T-cell (primary cell): ENCODE data around the gene HP1BP3. TPM values are rescaled to one million over a fixed set of nuclear protein-coding genes. Genes with fewer than 3 reads are reported as not detected.

ENCODE experiments used
- ATAC-seq, 4 experiments: fragments of 200-7000 bp in 3 of 4; fragments of 150-1000 bp in 1 of 4; cut with Tn5 transposase; replicated peaks in 1 of 4; 1 replicate in 3 of 4; 2 replicates in 1 of 4; pipeline ENCODE4 v1.10.0; 2021; ENCODE audit warnings: moderate library complexity in 3 of 4, mild to moderate bottlenecking in 2 of 4, moderate number of reproducible peaks in 1 of 4
- CTCF ChIA-PET, 2 donors: fragments of 300-600 bp; sonication (Branson Sonifier 250); formaldehyde crosslinking; loops; one replicate each; lab custom pipeline; 2022; ENCODE audit warnings: antibody characterized with exemption in 2 of 2; lab: Charles Lee
- POLR2A ChIA-PET, 2 donors: fragments of 300-600 bp; sonication (Branson Sonifier 250); formaldehyde crosslinking; loops; one replicate each; lab custom pipeline; 2022; ENCODE audit warnings: antibody characterized with exemption in 2 of 2; lab: Charles Lee
- DNase-seq, 35 experiments: peaks; one replicate each; pipeline versions ENCODE4 v3.0.0 to v3.0.0-alpha.2; 2013 to 2023
- H3K27ac ChIP-seq: one replicate; pipeline ENCODE4 v1.5.1; 2013; ENCODE audit warnings: low read length
- H3K27me3 ChIP-seq, 2 experiments: replicated peaks in 1 of 2; 1 replicate in 1 of 2; 2 replicates in 1 of 2; pipeline versions ENCODE4 v1.6.1 to v1.7.0; 2013; ENCODE audit warnings: low read length in 1 of 2, mixed read lengths in 1 of 2; ENCODE audit not compliant: control insufficient read depth in 2 of 2, insufficient read depth in 2 of 2; ENCODE audit errors: extremely low read depth in 1 of 2
- H3K36me3 ChIP-seq, 2 donors: 1 replicate in 1 of 2; 2 replicates in 1 of 2; pipeline versions ENCODE4 v1.6.1 to v1.7.0; 2013; ENCODE audit warnings: low read length in 1 of 2; ENCODE audit not compliant: control insufficient read depth in 2 of 2, insufficient read depth in 1 of 2; ENCODE audit errors: extremely low read depth in 1 of 2
- H3K4me1 ChIP-seq, 2 experiments: 1 replicate in 1 of 2; 2 replicates in 1 of 2; pipeline versions ENCODE4 v1.6.1 to v1.7.0; 2013; ENCODE audit warnings: low read length in 2 of 2, mixed read lengths in 1 of 2; ENCODE audit not compliant: insufficient read depth in 2 of 2, control insufficient read depth in 1 of 2; ENCODE audit errors: extremely low read depth in 1 of 2
- H3K4me3 ChIP-seq, 2 donors: 1 replicate in 1 of 2; 2 replicates in 1 of 2; pipeline versions ENCODE4 v1.5.1 to v1.7.0; 2013; ENCODE audit warnings: mild to moderate bottlenecking in 2 of 2, low read length in 1 of 2, moderate library complexity in 1 of 2; ENCODE audit not compliant: control insufficient read depth in 1 of 2; ENCODE audit errors: extremely low read depth in 1 of 2
- H3K9me3 ChIP-seq: 2 replicates; pipeline ENCODE4 v1.7.0; 2013
- H3K27ac Mint-ChIP-seq, 2 donors: one replicate each; pipeline ENCODE4 v1.8.0; 2020 to 2021; ENCODE audit warnings: mild to moderate bottlenecking in 2 of 2, mixed read lengths in 2 of 2
- H3K27me3 Mint-ChIP-seq, 2 donors: one replicate each; pipeline ENCODE4 v1.8.0; 2021 to 2022; ENCODE audit warnings: mixed read lengths in 2 of 2
- H3K36me3 Mint-ChIP-seq: one replicate; pipeline ENCODE4 v1.8.0; 2021; ENCODE audit warnings: mixed read lengths
- H3K4me1 Mint-ChIP-seq, 3 donors: one replicate each; pipeline ENCODE4 v1.8.0; 2020 to 2022; ENCODE audit warnings: mixed read lengths in 3 of 3, mild to moderate bottlenecking in 1 of 3
- H3K4me3 Mint-ChIP-seq, 3 donors: one replicate each; pipeline ENCODE4 v1.8.0; 2020 to 2022; ENCODE audit warnings: mild to moderate bottlenecking in 3 of 3, mixed read lengths in 3 of 3, moderate library complexity in 3 of 3
- H3K9me3 Mint-ChIP-seq, 3 donors: one replicate each; pipeline ENCODE4 v1.8.0; 2020 to 2022; ENCODE audit warnings: mixed read lengths in 3 of 3
- WGBS: methylation state at CpG from one replicate; pipeline ENCODE4 v1.1.5; 2013; ENCODE audit warnings: missing lambda C conversion rate; ENCODE audit not compliant: insufficient coverage; 5-methylcytosine and 5-hydroxymethylcytosine counted together
- total RNA-seq, 35 experiments: library from RNA in 6 of 35; stranded (reverse) in 6 of 35; fragments of 120-200 nt in 1 of 35; gene quantifications; one replicate each; pipeline versions ENCODE4 v1.2.1 to v1.2.4 and lab custom pipeline; 2013 to 2026

HP1BP3 gene
- total RNA-seq, 5 donors from 2014 or later (not counting 1 experiment from before 2014, with no cell fraction given) = 248 to 279 (median 270) TPM

GRCh38 chr1:20726118-20726911 is 60.8 kb downstream of the HP1BP3 start:
- H3K4me1 Mint-ChIP-seq = peaks cover 0 to 6% (median 6%) of the 10 kb centered on the region in 3 donors
- DNase-seq (peak in 2 of 35 experiments; percentile 7 to 16), ATAC-seq (no peak)
- H3K4me3 Mint-ChIP-seq = no peak overlapping the region
- Histone ChIP-seq H3K36me3 (no peaks in the 10 kb centered on the region), H3K27me3 (peaks cover 6 to 45% of the 10 kb centered on the region in 2 experiments), H3K4me1 (peaks cover 0 to 12% of the 10 kb centered on the region in 2 experiments), H3K27ac (no peak overlapping the region), H3K9me3 (no peaks in the 10 kb centered on the region), H3K4me3 (no peak overlapping the region)
- H3K9me3 Mint-ChIP-seq = no peaks in the 10 kb centered on the region
- 90% methylated on average over 21 of the region's 25 CpGs for WGBS
- POLR2A ChIA-PET = no interaction called here
- CTCF ChIA-PET = no interaction called here
- H3K27me3 Mint-ChIP-seq = peaks cover 0 to 24% of the 10 kb centered on the region in 2 donors
- H3K36me3 Mint-ChIP-seq = no peaks in the 10 kb centered on the region
- H3K27ac Mint-ChIP-seq = no peak overlapping the region

- Mint-ChIP-seq H3K27me3 (peaks cover 0 to 17% of the 10 kb centered on the region in 2 donors), H3K4me1 (peaks cover 0 to 5% (median 4%) of the 10 kb centered on the region in 3 donors), H3K27ac (no peak overlapping the region), H3K36me3 (no peaks in the 10 kb centered on the region), H3K4me3 (no peak overlapping the region), H3K9me3 (no peaks in the 10 kb centered on the region)
- Histone ChIP-seq H3K27me3 (peaks cover 4 to 36% of the 10 kb centered on the region in 2 experiments), H3K4me1 (peaks cover 0 to 4% of the 10 kb centered on the region in 2 experiments), H3K36me3 (no peaks in the 10 kb centered on the region), H3K4me3 (no peak overlapping the region), H3K27ac (no peak overlapping the region), H3K9me3 (no peaks in the 10 kb centered on the region)
- 86% methylated on average over 24 of the region's 29 CpGs for WGBS
- ATAC-seq = no peak
- POLR2A ChIA-PET = no interaction called here
- CTCF ChIA-PET = no interaction called here
- peak in 1 of 35 experiments; percentile 17 for DNase-seq
These were observed 61.7 kb downstream of the HP1BP3 start for GRCh38 chr1:20725189-20726117.

- ChIA-PET CTCF (no interaction called here), POLR2A (no interaction called here)
- peaks cover 0 to 28% of the 10 kb centered on the region in 2 experiments for H3K27me3 ChIP-seq
- peak in 1 of 35 experiments; percentile 12 for DNase-seq
- no peak for ATAC-seq
- Mint-ChIP-seq H3K27me3 (peaks cover 0 to 11% of the 10 kb centered on the region in 2 donors), H3K4me3 (no peak overlapping the region), H3K4me1 (no peaks in the 10 kb centered on the region), H3K36me3 (no peaks in the 10 kb centered on the region), H3K27ac (no peak overlapping the region), H3K9me3 (no peaks in the 10 kb centered on the region)
- no peaks in the 10 kb centered on the region for H3K9me3 ChIP-seq
- H3K4me1 ChIP-seq = no peaks in the 10 kb centered on the region
- H3K36me3 ChIP-seq = no peaks in the 10 kb centered on the region
- no peak overlapping the region for H3K4me3 ChIP-seq
- WGBS = 89% methylated on average over 15 of the region's 17 CpGs
- no peak overlapping the region for H3K27ac ChIP-seq
These were observed 62.5 kb downstream of the HP1BP3 start for GRCh38 chr1:20724364-20725188.

- no peak overlapping the region for H3K27ac Mint-ChIP-seq
These were observed 63.4 kb downstream of the HP1BP3 start for GRCh38 chr1:20723537-20724363.

GRCh38 chr1:20723159-20723536 is 64.0 kb downstream of the HP1BP3 start:
- Mint-ChIP-seq H3K27me3 (peaks cover 3 to 4% of the 10 kb centered on the region in 2 donors), H3K4me3 (no peak overlapping the region), H3K9me3 (no peaks in the 10 kb centered on the region), H3K4me1 (peaks cover 5 to 6% (median 5%) of the 10 kb centered on the region in 3 donors), H3K27ac (no peak overlapping the region), H3K36me3 (no peaks in the 10 kb centered on the region)
- Histone ChIP-seq H3K4me3 (no peak overlapping the region), H3K9me3 (no peaks in the 10 kb centered on the region), H3K27ac (no peak overlapping the region), H3K4me1 (peaks cover 0 to 2% of the 10 kb centered on the region in 2 experiments), H3K27me3 (peaks cover 0 to 19% of the 10 kb centered on the region in 2 experiments), H3K36me3 (no peaks in the 10 kb centered on the region)
- POLR2A ChIA-PET = interaction anchor here in 1 of 2 donors (0.6 kb wide), 1 partner anchor 26 kb away, joined by 3 read pairs; no protein-coding TSS in a partner anchor
- 87% methylated on average over 4 of the region's 4 CpGs for WGBS
- ATAC-seq (no peak), DNase-seq (no peak)
- CTCF ChIA-PET = interaction anchor here in 1 of 2 donors (0.6 kb wide), 1 partner anchor 1675 kb away, joined by 8 read pairs; no protein-coding TSS in a partner anchor

More at GRCh38 chr1:20723537-20724363, 63.4 kb downstream of the HP1BP3 start:
- ATAC-seq (no peak), DNase-seq (peak in 1 of 35 experiments; percentile 21)
- Histone ChIP-seq H3K27me3 (peaks cover 0 to 20% of the 10 kb centered on the region in 2 experiments), H3K4me1 (no peaks in the 10 kb centered on the region), H3K27ac (no peak overlapping the region), H3K4me3 (no peak overlapping the region), H3K36me3 (no peaks in the 10 kb centered on the region), H3K9me3 (no peaks in the 10 kb centered on the region)
- Mint-ChIP-seq H3K36me3 (no peaks in the 10 kb centered on the region), H3K9me3 (no peaks in the 10 kb centered on the region), H3K4me3 (no peak overlapping the region), H3K27me3 (peaks cover 2 to 5% of the 10 kb centered on the region in 2 donors), H3K4me1 (peaks cover 2 to 3% (median 2%) of the 10 kb centered on the region in 3 donors)
- POLR2A ChIA-PET = no interaction called here
- WGBS = 92% methylated on average over 32 of the region's 35 CpGs
- CTCF ChIA-PET = interaction anchor here in 1 of 2 donors (0.6 kb wide), 1 partner anchor 1675 kb away, joined by 8 read pairs; no protein-coding TSS in a partner anchor
